GM19025 (cell line): ENCODE measurements around the gene GPR39.
"Not testable (repeated sequence)": the region's sequence is repeated elsewhere in the genome, so short reads cannot be mapped to it uniquely, and the experiment has no call there.

ENCODE experiments used
- ATAC-seq: cut with Tn5 transposase; IDR thresholded peaks from one replicate; pipeline ENCODE4 v1.9.1; 2021; ENCODE audit warnings: mild to moderate bottlenecking, low read depth, moderate library complexity; ENCODE audit not compliant: unreplicated experiment

The GPR39 gene

GRCh38 chr2:132482821-132483220 is 66.2 kb downstream of the GPR39 start:
- ATAC-seq, result no peak

DNA sequence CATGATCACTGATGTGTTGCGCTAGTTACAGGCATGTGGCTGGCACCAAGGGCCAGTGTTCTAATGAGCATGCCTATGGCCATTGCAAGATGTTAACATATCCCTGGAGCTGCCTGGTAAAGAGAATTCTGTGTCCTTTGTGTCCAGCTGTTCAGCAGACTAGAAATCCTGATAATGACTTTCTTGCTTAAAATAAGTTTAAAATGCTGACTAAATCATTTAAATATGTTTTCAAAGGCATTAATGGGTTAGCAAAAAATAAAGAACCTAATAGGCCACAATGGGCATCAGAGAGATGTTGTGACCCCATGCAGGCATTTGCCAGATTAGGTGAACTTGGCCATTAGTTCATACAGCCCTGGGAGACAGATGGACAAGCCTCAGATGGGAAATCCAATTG is 67.5 kb downstream of the GPR39 start:
- no peak for ATAC-seq

GRCh38 chr2:132488491-132488890 is 71.9 kb downstream of the GPR39 start:
- no peak for ATAC-seq

DNA sequence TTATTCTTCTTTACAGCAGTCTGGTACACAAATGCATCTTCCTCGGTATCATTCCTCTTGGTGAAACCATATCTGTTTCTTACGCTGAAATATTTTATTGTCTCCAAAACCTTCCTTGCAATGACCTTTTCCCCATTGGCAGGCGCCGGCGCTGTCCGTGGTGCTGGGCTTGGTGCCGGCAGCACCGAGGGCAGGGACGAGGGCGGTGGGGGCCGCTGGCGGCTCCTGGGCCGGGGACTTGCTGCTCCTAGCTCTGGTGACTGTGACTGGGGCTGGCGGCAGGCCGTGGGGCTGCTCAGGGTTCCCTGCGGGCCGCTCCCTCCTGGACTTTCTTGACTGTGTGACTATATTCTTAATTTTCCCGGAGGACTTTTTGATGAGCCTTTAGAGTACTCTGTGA is 72.5 kb downstream of the GPR39 start:
- ATAC-seq, result no peak

GRCh38 chr2:132495881-132496280 is 79.3 kb downstream of the GPR39 start:
- no peak for ATAC-seq

DNA sequence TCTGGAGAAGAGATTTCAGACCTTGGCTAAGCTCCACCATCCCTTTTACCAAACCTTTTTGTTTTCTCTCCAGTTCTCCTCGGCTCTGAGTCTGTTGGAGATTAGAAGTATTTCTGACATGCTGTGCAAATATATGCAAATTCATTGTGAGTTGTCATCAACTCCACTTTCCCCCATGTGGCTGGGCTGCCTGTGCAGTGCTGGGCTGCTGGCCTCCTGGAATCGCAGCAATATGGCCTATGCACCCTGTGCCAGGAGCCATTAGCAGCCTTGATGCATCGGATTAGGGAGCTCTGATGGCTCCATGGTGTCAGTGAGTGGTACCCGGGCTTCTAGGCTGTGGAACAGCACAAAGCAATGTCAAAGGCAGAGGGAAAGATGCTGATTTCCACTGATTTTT is 80.0 kb downstream of the GPR39 start:
- ATAC-seq, result no peak

GRCh38 chr2:132497591-132497990 is 81.0 kb downstream of the GPR39 start:
- no peak for ATAC-seq

DNA sequence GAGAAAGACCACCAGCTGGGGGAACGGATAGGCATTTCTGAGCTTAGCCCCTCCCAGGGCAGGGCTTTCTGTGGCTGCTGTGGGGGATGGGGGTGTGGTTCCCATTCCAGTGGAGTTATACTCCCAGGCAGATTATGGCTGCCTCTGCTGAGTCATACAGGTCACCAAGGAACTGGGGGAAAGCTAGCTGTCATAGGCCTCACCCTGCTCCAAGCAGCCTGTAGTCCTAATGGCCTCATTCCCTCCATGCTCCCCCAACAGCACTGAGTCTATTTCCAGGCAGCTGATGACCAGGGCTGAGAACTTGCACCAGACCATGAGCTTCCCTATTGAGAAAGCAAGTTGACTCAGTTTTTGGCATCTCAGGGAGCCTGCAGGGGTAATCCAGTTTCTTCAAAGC is 87.1 kb downstream of the GPR39 start:
- no peak for ATAC-seq

GRCh38 chr2:132515010-132515409 is 98.4 kb downstream of the GPR39 start:
- ATAC-seq, result no peak

- ATAC-seq, result no peak
These were observed 100.8 kb downstream of the GPR39 start for GRCh38 chr2:132517386-132517785.

GRCh38 chr2:132518302-132518701 is 101.7 kb downstream of the GPR39 start:
- ATAC-seq, result no peak

GRCh38 chr2:132519566-132519965 is 103.0 kb downstream of the GPR39 start:
- ATAC-seq, result no peak

DNA sequence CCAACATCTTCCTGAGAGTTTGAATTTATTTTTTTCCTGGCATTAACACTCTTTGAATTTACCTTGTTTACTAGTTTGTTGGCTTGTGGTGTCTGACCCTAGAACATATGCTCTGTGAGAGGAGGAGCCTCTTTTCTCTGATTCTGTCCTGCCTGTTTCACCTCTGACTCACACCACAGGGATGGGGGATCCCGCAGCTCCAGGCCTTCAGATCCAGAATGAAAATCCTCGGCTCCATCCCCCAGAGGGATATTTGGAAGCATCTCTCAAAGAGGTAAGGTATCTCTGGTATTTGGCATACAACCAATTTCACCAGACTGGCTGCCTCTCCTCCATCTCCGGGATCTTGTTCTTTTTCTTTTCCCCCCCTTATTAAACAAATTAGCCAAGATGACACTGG is 104.7 kb downstream of the GPR39 start:
- no peak for ATAC-seq

DNA sequence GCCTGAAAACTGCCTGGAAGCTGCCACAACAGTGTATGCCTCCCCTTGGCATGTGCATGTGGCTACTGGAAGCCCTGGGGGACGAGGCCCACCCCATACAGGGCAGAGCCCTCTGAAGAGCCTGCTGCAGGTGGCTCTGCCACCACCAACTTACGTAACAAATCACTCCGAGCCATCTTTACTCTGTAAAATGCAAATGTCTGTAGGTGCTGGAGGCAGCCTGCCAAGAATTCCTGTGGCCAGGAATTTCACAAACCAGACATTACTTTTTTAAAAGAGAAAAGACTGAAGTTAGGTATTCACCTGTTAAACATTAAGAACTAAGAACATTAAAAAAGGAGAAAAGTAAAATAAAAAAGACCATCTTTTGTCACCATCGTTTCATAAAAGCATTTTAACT is 106.3 kb downstream of the GPR39 start:
- ATAC-seq, result no peak

DNA sequence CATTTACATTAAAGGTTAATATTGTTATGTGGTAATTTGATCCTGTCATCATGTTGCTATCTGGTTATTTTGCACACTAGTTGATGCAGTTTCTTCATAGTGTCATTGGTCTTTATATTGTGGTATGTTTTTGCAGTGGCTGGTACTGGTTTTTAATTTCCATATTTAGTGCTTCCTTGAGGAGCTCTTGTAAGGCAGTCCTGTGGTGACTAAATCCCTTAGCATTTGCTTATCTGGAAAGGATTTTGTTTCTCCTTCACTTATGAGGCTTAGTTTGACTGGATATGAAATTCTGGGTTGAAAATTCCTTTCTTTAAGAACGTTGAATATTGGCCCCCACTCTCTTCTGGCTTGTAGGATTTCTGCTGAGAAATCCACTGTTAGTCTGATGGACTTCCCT is 120.5 kb downstream of the GPR39 start:
- not testable (repeated sequence) for ATAC-seq

GRCh38 chr2:132538331-132538855 is 121.8 kb downstream of the GPR39 start:
- ATAC-seq, result no peak

DNA sequence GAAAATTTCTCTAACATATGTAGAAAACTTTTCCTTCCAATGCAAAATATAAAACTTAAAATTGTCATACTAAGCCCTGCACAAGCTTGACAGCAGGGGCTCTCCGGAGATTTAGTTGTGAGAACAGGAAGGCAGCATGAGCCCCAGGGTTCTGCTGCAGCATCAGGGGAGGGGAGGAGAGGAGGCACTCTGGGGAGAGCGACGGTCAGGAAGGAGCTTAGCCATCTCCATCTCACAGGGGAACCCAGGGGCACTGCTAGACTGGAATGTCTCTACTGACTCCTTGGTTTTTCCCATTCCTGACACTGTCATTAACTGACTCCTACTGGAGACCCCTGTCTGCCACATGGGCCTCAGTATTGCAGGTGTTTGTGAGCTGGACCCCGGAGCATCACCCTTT is 123.6 kb downstream of the GPR39 start:
- no peak for ATAC-seq

DNA sequence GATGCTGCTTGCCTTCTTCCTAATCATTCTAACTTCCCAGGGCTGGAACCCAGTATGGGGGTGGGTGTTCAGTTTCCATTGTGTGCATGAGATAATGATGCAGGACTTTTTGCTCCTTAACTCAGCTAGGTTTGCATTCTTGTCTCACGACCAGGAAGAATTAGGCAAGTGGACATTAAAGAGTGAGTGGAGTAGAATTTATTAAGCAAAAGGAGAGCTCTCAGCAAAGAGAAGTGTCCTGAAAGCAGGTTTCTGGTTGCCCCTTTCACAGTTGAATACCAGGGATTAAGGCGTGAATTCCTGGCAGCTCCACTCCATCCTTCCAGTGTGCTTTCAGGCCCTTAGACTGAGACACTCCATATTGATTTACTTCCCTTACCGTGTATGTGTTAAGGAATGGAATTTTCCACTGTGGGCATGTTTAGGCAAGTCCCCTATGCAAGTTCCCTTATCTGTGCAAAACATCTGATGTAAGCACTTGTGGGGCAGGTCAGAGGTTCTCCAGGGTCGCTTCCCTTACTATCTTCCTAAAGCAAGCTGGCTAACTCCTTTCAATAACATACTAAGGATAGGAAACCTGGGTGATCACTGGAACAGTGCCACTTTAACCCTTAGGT is 126.5 kb downstream of the GPR39 start:
- no peak for ATAC-seq

GRCh38 chr2:132544006-132544630 is 127.5 kb downstream of the GPR39 start:
- no peak for ATAC-seq

DNA sequence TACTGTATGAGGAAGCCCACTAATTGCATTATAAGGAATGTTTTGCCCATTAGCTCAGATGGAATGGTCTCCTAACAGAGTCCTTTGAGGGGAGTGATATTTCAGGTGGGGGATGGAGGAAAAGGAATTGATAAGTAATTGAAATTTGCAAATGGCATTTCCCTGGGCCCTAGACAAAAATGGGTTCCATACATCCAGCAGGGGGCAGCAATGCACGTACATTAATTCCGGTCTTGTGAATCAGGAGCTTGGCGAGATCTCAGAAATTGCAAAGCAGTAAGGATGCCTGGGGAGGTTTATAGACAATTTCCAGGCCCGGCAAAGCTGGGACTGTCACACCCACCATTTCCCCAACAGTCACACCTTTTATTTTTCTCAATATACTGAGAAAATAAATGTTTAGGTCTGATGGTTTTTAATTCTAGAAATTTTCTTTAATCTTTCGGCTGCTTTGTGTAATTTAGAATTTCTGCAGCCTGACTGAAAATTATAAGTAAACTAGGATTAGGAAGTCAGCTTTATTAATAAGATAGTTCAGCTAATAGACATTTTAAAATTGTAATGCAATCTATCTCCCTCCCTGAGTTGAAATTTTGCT is 130.6 kb downstream of the GPR39 start:
- no peak for ATAC-seq

DNA sequence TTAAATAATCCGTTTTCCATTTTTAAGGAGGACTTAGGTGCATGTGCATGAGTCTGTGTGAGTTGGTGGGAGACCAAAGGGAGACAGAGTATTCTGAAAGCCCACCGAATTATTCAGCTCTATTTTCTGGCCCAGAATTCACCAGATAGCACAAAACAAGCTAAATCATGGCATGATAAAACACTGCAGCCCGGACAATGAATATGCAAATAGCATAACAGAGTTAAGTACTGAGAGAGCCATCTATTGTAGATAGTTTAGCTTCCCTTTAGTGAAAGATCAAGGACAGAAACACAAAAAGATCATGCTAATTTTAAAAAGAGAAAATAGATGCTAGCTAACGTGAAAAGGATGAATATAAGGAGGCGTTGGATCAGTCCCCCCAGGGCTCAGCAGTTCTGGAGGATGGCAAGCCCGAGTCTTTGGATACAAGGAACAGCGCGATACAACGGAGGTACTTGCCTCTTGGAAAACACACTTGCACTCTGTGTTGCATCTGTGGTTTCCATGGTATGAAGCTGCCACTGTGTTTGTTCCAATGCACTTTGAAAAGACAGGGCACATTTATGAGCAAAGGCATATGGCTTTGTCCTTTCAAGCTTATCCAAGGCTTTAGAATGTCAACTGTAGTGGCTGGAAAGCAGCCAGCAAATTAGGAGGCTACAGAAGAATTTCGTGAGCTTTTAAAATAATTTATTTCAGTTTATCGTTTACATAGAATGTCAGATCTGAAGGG is 133.5 kb downstream of the GPR39 start:
- no peak for ATAC-seq
